CD4-positive, alpha-beta T cell treated with Interleukin-21 for 1 hour (primary cell): Measurements from ENCODE around the gene RTN4RL1.
A peak's percentile ranks its signal among the peaks of the same experiment; 100 is the strongest.

Experiments
- DNase-seq: peaks from one replicate; pipeline ENCODE4 v3.0.0-alpha.2; 2020

The RTN4RL1 gene, protein sequence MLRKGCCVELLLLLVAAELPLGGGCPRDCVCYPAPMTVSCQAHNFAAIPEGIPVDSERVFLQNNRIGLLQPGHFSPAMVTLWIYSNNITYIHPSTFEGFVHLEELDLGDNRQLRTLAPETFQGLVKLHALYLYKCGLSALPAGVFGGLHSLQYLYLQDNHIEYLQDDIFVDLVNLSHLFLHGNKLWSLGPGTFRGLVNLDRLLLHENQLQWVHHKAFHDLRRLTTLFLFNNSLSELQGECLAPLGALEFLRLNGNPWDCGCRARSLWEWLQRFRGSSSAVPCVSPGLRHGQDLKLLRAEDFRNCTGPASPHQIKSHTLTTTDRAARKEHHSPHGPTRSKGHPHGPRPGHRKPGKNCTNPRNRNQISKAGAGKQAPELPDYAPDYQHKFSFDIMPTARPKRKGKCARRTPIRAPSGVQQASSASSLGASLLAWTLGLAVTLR

GRCh38 chr17:2025220-2025621, at the start of gene RTN4RL1:
Gene RTN4RL1, minus strand, starts transcription at chr17:2025334. Its CDS starts 469 bp downstream, at chr17:2024865.
- DNase-seq, result peak; percentile 84

- DNase-seq, result no peak
Observed at GRCh38 chr17:2074919-2075318, 49.8 kb upstream of the RTN4RL1 start.

DNA sequence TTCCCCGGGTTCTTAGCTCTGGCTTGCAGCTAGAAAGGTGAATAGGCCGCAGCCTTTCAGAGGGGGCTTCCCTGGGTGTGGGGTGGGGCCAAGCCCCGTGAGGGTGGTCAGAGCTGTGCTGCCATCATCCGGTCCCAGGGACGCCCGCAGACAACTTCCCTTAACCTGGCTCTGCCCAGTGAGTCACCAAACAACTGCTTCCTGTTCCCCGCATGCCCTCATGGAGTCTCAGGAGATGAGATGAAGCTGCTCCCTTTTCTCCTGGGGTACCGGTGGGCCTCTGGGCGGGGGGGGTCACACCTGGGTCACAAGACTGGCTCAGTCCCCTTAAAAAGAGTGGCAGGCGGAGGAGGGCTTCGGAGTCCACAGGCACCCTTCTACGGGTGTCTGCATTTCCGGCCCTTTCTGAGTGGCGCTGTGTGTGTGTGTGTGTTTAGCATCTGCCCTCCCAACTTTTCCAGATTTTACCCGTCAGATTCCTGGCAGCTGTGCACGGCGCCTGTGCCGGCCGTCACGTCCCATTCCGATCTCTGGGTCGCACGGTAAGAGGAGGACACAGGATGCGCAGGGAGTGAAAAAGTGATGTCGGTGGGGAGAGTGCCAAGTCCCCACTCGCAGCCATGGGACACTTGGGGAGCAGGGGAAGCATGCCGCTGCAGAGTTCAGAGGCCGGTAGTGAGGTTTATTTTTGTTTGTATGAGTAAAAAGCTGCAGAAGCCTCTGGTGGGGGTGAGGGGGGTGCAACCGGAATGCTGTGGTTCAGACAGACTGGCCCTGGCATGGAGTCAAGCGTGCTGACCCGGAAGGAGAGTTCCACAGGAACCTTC, 46.5 kb upstream of the RTN4RL1 start:
- no peak for DNase-seq

GRCh38 chr17:2071024-2071385, 45.9 kb upstream of the RTN4RL1 start:
- no peak for DNase-seq

DNA sequence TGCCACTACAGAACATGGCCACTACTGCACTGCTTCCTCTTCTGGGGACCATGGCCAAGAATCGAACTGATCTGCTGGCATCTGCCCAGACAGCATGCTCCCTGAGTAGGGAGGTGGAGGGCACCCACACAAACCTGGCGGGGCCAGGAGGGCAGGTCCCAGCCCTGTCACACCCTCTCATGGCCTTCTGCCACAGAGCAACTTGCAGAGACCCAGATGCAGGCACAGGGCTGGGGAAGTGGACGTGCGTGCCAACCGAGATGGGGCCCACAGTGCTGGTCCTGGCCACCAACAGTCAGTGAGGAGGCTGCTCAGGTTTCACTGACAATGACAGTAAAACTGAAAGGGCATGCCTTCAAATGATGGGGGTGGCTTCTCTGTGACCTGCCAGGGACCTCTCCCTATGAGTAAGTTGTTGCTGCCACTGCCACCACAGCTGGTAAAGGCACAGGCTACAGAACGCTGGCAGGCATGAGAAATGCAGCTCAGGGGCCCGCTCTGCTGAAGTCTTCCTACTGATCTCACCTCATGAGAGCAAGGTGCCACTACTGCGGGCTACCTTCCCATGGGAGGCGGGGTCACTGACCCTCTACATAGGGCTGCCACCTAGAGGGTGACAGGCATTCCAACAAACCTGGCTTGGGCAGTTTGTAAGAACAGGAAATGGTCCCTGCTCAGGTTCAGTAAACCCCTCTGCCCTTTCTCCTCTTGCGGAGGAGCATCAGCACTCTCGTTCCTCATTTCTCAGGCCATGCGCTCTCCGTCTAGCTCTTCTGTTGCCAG, 45.3 kb upstream of the RTN4RL1 start:
- DNase-seq, result no peak

- DNase-seq, result no peak
Observed at GRCh38 chr17:2068519-2069051, 43.5 kb upstream of the RTN4RL1 start.

DNA sequence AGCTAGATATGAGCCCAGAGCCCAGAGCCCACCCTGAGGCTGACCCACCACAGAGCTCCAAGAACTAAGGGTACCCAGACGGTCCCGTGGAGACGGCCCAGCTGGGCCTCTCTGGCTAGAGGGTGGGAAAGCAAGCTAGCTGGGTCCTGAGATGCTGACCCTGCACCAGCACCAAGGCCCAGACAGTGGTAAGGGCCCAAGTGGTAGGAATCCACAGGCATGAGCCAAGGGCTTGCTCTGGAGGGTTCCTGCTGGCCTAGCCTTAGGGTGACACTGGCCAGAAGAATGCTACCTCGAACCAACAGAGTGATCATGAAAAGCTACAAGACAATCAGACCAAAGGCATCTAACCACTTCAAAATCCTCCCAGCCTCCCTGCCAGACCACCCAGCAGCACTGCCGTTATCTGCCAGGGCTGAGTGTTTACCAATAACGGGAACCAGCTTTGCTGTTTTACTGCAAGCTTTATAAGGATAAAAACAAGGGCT, 42.9 kb upstream of the RTN4RL1 start:
- DNase-seq, result no peak

- no peak for DNase-seq
Observed at GRCh38 chr17:2067608-2068024, 42.5 kb upstream of the RTN4RL1 start.

GRCh38 chr17:2067048-2067561, 42.0 kb upstream of the RTN4RL1 start:
- DNase-seq, result no peak

DNA sequence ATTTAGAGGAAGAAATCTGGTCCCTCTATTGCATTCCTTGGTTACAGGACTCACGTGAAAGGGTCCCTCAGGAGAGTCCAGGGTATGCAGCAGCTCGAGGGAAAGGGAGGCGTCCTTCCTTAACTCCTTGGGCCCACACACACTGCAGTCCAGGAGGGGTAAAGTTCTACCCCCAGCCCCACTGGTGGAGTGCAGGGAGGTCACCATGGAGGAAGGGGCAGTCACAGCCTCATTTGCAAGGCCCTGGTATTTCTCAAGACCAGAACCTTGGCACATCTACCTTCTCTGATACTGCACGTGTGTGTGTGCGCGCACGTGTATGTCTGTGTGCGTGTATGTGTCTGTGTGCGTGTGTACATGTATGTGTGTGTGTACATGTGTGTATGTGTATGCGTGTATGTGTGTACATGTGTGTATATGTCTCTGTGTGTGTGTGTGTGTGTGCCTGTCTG, 40.8 kb upstream of the RTN4RL1 start:
- DNase-seq, result no peak

DNA sequence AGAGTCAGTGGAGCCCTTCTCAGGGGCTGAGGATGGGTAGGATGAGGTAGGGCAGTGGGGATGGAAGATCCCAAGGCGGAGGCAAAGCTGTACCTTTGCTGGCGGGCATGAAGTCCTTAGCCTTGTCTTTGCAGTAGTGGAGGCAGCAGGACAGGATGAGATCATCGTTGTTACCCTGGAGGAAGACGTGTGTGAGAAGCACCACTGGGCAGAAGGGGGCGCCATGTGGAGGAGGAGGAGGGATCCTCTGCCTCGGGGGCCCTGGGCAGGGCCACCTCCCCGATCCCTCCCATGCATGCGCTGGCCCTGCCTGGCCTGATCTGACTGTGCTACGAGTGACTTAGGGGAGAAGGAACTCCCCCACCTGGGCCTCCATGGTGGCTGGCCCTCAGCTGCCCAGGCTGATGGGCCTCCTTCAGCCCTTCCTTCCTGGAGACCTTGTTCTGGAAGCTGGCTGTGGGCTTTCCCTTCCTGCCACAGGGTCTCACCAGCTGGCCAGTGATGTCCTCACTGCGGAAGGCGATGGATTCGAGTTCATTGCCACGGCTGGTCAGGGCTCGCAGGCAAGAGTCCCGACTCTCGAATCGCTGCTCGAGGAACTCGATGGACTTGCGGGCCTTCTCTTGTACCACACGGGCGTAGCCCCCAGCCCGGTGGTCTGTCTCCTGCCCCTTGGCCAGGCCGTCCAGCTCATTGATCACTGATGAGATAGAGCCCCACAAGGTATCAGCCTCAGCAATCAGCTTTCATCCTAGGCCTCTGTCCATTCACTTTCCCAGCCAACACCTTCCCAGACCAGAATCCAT, 40.0 kb upstream of the RTN4RL1 start:
- peak; percentile 54 for DNase-seq

GRCh38 chr17:2064520-2064971, 39.4 kb upstream of the RTN4RL1 start:
- DNase-seq, result no peak

GRCh38 chr17:2064147-2064489, 39.0 kb upstream of the RTN4RL1 start:
- no peak for DNase-seq

GRCh38 chr17:2063261-2064146, 38.4 kb upstream of the RTN4RL1 start:
- no peak for DNase-seq

- DNase-seq, result no peak
Observed at GRCh38 chr17:2062571-2063183, 37.5 kb upstream of the RTN4RL1 start.

DNA sequence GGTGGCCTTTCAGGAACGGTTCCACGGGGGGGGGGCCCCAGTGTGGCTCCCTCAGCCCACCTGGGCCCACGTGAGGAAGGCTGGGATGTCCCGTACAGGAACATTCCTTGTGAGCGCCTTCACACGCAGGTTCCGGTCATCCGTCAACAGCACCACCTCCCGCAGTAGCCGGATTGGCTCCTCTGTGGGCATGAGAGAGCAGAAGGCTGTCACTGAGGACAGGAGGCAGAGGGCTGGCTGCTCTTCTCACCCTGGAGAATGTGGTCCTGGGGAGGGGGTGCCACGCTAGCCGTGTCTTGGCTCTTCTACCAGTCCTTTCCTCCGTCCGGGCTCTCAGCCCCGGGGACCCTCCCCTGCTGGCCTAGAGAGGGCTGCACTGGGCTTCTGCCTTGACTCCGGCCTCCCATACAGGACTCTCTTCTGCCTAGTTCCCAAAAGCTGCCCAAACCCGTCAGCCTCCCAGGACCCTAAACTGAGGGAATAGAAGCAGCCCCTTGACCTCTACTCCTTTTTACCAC, 36.4 kb upstream of the RTN4RL1 start:
- DNase-seq, result no peak

- DNase-seq, result no peak
Observed at GRCh38 chr17:2060681-2061440, 35.7 kb upstream of the RTN4RL1 start.

GRCh38 chr17:2060385-2060658, 35.2 kb upstream of the RTN4RL1 start:
- DNase-seq, result no peak
